Activated CD8-positive, alpha-beta memory T cell treated with anti-CD3 and anti-CD28 coated beads for 1 hour (primary cell): ENCODE data around the gene HSD17B12.

Source experiments
- DNase-seq, 2 donors: peaks; one replicate each; pipeline ENCODE4 v3.0.0-alpha.2; 2020; ENCODE audit warnings: low read depth in 1 of 2; ENCODE audit errors: extremely low read depth in 1 of 2

HSD17B12 gene

GRCh38 chr11:43856993-43857392 is 176.5 kb downstream of the HSD17B12 start:
- no peak for DNase-seq

- DNase-seq = no peak
Measured at GRCh38 chr11:43861141-43861540, 180.6 kb downstream of the HSD17B12 start.

DNA sequence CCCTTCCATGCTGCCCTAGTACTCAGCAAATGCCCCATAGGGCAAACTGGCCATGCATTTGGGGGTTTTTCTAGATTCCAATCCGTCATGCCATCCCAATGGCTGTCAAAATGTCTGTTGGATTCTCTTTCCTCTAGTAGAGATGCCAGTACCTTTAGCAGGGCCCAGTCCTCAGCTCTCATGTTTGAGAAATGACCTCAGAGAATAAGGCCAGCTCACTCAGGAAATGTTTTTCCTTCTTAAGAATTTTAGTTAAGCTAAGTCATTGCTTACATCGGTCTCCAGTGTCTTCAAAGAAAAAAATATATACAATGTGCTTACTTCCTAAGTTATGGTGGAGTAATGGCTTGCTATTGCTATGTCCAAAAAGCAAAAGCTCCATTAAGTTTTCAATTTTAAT is 186.0 kb downstream of the HSD17B12 start:
- no peak for DNase-seq

GRCh38 chr11:43866969-43867368 is 186.4 kb downstream of the HSD17B12 start:
- no peak for DNase-seq

DNA sequence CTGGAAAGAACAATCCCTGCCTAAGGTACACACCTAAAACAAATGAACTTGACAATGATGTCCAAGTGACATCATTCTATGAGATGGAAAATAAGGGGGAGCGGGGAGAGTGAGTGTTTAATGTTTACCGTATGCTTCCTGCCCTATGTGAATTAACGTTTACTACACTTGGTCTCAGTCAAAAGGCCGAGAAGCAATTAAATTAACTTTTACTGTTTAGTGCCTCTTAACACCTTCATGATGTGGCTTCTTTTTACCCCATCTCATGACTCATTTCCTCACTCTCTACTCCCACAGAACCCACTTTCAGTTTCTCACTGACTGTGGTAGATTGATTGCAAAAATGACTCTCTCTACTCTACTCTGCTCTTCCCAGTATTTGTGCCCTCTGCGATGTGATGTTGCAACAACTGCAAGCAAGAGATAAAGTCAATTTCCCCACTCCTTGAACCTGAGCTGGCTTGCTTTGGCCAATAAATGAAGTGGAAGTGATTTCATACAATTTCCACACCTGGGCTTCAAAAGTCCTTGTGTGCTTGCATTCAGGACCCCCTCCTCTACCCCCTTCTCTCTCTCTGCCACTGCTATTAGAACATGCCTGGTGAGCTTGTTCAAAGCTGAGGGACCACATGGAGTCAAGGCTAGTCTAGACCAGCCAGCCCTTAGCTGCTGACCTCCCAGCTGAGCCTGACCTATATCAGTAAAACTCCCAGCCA is 188.5 kb downstream of the HSD17B12 start:
- DNase-seq = no peak

DNA sequence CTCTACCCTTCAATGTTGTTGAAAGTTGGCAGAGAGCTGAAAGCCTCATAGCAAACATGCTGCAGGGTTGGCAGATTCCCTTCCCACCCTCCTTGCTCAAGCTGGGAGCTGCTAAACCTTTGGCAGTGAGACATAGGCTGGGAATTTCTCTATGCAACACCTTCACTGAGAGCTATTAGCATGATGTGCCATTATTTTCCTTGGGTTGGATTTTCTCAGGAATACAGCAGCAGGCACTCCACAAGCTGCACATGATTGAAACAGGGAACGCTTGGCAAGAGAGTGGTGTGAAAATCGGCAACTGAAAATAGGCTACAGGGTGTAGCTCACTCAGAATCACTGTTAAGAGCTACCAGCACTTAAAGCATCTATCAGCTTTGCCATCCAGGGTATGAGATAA is 190.5 kb downstream of the HSD17B12 start:
- no peak for DNase-seq

GRCh38 chr11:43872995-43873394 is 192.5 kb downstream of the HSD17B12 start:
- DNase-seq = no peak

GRCh38 chr11:43874078-43874477 is 193.5 kb downstream of the HSD17B12 start:
- DNase-seq = no peak

DNA sequence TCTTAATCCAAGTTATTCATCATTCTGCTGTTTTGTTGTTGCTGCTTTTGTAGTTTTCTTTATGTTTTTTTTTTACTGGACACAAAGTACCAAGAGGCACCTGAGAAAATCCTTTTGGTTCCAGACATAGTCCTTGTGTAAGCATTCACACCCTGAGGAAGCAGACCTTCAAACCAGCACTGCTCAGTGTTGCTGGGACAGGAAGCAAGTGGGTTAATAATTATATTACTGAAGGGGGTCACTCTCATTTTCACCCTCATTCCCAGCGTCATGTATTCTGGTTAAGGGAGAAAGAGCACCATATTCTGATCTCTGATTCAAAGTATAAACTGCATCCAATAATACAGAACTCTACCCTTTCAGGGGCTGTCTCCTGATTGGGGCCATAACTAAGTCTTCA is 194.2 kb downstream of the HSD17B12 start:
- no peak for DNase-seq

DNA sequence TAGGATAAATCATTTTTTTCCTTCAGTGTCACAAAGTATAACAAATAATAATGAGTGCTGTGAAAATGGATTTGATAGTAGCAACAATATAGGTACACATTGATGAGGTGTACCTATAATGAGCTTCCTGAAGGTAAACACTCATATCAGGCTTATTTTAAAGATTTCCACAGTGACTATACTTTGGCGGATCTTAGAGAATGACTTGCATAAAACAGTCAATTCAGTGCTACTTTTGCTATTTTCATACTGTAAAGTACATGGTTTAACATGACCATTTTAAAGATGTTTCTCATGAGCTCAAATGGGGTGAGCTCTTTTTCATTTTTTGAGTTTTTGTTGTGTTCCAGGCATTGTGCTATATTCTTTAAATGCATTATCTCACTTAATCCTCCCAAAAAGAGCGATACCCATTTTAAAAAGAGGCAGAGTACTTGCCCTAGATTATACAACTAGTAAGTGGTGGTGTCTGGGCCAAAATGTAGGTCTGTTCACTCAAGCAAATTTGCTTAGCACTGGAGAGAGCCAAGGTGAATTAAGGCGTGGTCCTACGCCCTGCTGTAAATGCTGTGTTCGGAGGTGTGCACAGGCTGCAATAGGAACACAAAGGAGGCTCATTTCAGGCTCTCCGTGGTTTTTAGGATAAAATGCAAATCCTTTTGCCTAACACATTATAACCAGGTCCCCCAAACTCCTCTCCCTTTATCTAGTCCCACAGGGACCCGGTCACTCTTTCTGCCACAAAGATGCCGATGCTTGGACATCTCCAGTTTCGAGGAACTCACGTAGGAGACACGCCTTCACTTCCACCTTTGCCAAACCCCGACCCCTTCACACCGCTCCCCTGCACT is 199.5 kb downstream of the HSD17B12 start:
- DNase-seq = no peak

- peak; percentile 81 to 83 for DNase-seq
Measured at GRCh38 chr11:43880640-43881159, 200.2 kb downstream of the HSD17B12 start, which contains the start of gene ALKBH3. ALKBH3 (plus strand) TSS chr11:43880831; CDS start chr11:43882653, 1,822 bp downstream.

DNA sequence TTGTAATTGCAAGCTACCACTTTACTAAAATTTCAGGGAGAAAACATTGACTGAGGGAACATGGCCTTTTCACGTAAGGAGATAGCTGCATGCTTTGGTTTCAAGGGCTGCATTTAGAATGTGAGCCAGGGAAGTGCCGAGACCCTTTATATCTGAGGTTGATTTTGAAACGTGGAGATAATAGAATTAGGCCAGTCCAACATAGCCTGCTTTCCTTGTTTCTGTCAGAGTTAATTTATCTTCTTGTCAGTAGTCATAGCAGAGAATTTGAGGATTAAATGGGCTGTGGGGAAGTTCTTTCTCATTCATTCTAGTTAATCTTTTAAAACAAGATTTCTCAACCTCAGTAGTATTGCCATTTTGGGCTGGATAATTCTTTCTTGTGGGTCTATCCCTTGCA is 212.3 kb downstream of the HSD17B12 start:
- DNase-seq = no peak

DNA sequence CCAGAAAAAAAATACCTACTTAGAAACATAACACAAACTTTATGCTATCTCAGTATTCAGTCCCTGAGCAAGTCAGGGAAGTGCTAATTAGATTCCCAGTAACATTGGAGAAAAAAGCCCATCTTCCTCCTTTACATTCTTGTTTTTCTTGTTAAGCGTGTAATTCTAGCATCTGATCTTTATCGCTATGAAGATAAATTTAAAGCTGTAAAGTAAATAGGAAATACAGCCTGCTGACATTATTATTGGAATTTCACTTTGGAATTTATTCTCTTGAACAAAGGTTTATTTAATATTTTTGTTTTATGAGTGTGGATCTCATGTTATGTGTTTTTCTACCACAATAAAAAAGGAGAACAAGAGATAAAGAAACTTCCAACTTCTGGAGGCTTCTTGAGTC is 214.0 kb downstream of the HSD17B12 start:
- DNase-seq = no peak

DNA sequence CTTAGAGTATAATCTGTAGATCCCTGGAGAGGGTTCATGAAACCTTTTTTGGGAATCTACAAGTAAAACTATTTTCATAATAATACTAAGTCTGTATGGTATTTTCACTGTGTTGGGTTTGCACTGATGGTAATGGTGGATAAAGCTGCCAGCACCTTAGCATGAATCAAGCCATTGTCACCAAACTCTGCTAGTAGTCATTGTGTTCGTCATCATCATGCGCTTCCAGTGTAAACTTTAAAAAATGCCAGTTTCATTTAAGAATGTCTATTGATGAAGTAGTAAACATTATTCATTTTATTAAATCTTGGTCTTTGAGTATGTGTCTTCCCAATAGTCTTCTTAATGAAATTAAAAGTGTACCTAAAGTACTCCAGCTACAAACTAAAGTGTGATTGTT is 215.1 kb downstream of the HSD17B12 start:
- DNase-seq = no peak

DNA sequence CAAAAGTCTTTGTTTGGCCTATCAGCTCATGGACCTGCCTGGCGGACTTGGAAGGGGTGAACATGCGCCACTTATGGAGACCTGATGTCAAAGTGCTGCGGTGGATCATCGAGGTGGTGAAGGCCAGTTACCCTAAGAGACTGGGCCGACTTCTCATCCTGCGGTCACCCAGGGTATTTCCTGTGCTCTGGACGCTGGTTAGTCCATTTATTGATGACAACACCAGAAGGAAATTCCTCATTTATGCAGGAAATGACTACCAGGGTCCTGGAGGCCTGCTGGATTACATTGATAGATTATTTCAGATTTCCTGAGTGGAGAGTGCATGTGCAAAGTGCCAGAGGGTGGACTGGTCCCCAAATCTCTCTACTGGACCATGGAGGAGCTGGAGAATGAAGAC is 218.0 kb downstream of the HSD17B12 start:
- no peak for DNase-seq

DNA sequence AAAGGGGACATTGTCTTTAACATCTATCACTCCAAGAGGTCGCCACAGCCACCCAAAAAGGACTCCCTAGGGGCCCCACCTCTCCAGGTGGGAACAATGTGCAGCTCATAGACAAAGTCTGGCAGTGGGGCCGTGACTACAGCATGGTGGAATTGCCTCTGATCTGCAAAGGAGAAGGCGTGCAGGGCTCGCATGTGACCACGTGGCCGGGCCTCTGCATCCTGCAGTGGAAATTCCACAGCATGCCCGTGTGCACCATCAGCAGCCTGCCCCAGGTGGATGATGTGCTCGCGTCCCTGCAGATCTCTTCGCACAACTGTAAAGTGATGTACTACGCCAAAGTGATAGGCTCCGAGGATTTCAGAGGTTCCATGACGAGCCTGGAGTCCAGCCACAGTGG is 218.6 kb downstream of the HSD17B12 start:
- no peak for DNase-seq

DNA sequence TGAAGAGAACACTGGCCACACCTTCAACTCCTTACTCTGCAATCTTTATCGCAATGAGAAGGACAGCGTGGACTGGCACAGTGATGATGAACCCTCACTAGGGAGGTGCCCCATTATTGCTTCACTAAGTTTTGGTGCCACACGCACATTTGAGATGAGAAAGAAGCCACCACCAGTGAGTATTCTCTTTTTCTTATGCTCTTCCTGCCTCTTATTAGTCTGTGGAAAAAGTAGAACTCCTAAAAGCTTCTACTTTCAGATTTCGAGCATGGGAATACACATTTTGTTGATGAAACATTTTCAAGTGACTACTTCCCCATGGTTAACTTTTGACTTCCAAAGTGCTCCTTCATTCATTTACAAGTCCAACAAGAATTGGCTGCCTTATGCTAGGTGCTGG is 221.0 kb downstream of the HSD17B12 start:
- no peak for DNase-seq

GRCh38 chr11:43903078-43903477 is 222.5 kb downstream of the HSD17B12 start:
- no peak for DNase-seq

GRCh38 chr11:43903969-43904368 is 223.4 kb downstream of the HSD17B12 start:
- no peak for DNase-seq

DNA sequence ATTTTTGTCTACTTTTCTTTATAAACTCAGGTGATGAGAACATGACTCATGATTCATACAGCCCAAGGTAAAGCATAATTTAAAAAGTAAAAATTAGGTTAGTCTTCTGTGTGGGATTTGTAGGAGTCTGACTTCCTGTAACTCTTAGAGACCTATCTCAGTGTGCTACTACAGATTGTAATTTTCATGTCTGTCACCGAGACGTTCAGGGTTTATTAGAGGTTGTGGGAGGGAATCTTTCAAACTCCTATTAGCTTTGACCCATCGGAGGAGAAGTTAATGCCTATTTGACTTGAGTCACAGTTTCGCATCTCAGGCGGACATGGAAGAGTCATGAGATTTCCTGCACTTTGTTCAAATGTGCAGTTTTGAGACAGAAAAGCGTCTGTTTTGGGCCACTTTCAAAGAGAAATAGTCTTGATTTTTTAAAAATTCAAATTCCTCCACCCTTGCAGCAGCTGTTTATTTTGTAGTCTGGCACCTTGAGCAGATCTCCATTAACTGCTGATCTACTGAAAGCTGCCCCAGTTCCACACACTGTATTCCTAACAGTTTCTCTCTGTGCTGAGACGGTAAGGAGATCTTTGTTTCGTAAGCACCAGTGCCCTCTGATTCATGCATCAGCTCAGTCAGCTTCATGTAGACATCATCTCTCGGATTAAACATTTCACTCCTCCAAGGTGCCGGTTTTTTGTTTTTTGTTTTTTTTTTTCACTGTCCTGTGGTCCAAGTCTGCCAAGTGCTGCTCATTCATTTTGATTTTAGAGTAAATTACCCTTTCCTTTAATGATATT is 224.4 kb downstream of the HSD17B12 start:
- DNase-seq = no peak

GRCh38 chr11:43905813-43906241 is 225.3 kb downstream of the HSD17B12 start:
- DNase-seq = no peak
